NCI-H2196 (cell line): ENCODE measurements around the gene HRCT1.
"Not testable (repeated sequence)": the region's sequence is repeated elsewhere in the genome, so short reads cannot be mapped to it uniquely, and the experiment has no call there.

Experiments used
- DNase-seq: peaks from one replicate; lab custom pipeline; 2025; ENCODE audit not compliant: unreplicated experiment; lab: John Stamatoyannopoulos, UW

The HRCT1 gene

DNA sequence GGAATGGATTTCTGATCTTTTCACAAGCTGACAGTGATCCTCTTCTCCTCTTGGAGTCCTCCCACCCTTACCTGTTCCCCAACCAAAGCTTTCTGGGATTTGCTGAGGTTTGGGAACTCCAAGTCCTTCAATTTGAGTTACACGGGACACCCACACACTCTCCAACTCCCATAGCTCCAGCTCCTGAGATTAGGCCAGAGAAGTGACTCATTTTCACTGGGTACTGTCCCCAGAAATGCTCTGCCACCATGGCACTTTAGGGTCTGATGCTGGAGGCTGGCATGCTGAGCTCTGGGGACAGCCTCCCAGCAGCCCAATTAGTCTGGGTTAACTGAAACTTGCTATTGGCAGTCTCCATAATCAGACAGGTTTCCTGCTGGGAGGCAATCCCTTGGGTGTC is 14.0 kb upstream of the HRCT1 start:
- no peak for DNase-seq

GRCh38 chr9:35896570-35896969 is 9.4 kb upstream of the HRCT1 start:
- no peak for DNase-seq

DNA sequence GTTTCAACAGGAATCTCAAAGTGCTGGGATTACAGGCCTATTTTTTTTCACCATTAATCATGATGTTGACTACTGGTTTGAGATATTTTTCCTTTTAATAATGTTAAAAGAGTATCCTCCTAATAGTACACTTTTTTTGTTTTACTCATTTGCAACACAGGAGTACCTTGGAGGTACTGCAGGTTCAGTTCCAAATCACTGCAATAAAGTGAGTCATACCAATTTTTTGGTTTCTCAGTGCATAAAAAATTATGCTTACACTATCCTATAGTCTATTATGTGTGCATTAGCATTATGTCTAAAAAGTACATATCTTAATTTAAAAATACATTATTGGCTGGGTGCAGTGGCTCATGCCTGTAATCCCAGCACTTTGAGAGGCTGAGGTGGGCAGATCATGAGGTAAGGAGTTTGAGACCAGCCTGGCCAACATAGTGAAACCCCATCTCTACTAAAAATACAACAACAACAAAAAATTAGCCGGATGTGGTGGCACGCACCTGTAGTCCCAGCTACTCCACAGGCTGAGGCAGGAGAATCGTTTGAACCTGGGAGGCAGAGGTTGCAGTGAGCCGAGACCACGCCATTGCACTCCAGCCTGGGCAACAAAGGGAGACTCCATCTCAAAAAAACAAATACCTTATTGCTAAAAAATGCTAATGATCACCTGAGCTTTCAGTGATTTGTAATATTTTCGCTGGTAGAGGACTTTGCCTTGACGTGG is 8.5 kb upstream of the HRCT1 start:
- DNase-seq: not testable (repeated sequence)

- no peak for DNase-seq
These were observed 7.7 kb upstream of the HRCT1 start for GRCh38 chr9:35898337-35898736.

GRCh38 chr9:35899021-35899420 is 7.0 kb upstream of the HRCT1 start:
- no peak for DNase-seq

- peak; percentile 62 for DNase-seq
These were observed 3.0 kb upstream of the HRCT1 start for GRCh38 chr9:35903049-35903448.

GRCh38 chr9:35904338-35904737 is 1.7 kb upstream of the HRCT1 start:
- DNase-seq: no peak

GRCh38 chr9:35905051-35905781 is 786 bp upstream of the HRCT1 start:
- no peak for DNase-seq

DNA sequence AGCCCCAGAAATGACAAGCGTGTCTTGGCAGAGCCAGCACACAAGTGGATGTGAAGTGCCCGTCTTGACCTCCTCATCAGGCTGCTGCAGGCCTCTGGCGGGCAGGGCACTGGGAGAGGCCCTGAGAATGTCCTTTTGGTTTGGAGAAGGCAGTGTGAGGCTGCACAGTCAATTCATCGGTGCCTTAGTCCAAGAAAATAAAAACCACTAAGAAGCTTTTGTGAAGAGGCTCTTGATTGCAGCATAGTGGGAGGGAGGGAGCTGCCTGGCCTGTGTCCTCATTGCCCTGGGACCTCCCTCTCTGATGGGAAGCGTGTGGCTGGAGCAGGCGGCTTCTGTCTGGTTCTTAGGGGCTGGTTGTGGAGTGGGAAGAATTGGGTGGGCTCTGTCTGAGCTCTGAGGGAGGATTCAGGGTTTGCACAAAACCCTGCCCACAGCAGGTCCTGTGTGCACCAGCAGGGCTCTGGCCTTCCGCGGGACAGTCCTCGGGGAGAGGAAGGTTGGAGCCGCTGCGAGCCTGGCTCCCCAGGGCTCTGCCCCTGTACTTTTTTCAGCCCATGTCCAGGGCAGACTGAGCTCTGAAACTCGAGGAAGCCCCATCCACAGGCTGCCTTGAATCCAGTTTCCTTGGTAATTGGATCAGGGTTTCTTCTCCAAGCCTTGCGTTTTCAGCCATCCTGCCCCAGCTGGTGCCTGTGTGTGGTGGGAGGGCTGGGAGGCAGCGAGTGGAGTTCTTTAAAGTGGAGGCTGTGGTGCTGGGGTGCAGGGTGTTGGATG is 1.1 kb downstream of the HRCT1 start:
- peak; percentile 19 for DNase-seq

DNA sequence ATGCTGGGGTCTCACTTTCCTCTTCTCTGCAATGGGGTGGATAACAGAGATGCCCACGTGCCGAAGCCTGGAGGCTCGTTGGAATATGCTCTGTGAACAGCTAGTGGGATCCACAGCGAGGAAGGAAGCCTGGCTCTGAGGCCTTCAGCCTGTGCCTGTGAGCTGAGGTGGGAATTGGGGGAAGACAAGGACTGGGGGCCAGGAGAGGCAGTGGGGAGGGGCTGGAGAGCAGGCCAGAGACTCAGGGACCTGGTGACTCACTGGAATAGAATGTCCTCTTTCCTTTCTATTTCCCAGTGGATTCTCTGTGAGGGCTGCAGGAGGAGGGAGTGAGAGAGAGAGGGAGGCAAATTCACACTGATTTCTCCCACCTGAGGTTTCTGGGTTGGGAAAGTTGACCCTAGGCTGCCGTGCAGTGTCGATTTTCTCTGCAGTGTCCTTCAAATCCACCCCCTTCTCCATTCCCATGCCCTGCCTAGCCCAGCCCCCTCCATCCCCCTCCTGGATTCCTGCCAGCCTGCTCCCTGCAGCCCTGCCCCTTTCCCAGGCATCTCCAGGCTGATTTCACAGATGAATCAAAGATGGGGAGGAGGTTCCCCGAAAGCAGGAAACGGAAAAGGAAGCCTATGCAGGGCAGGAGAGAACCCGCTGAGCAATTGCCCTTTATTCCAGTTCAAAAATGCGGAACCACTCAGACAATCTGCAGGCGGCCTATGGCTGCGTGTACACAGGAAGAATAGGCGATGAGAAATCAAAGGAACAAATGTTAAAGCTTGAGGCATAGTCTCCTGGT is 1.9 kb downstream of the HRCT1 start:
- peak; percentile 32 for DNase-seq

- DNase-seq: no peak
These were observed 2.6 kb downstream of the HRCT1 start for GRCh38 chr9:35908504-35909125.

GRCh38 chr9:35909274-35909673 is 3.3 kb downstream of the HRCT1 start, which contains the start of gene SPAAR:
TSS of gene SPAAR (plus strand) at chr9:35909490. CDS start at chr9:35910464, 974 bp downstream.
- no peak for DNase-seq

GRCh38 chr9:35909687-35910612 is 3.9 kb downstream of the HRCT1 start:
- no peak for DNase-seq

DNA sequence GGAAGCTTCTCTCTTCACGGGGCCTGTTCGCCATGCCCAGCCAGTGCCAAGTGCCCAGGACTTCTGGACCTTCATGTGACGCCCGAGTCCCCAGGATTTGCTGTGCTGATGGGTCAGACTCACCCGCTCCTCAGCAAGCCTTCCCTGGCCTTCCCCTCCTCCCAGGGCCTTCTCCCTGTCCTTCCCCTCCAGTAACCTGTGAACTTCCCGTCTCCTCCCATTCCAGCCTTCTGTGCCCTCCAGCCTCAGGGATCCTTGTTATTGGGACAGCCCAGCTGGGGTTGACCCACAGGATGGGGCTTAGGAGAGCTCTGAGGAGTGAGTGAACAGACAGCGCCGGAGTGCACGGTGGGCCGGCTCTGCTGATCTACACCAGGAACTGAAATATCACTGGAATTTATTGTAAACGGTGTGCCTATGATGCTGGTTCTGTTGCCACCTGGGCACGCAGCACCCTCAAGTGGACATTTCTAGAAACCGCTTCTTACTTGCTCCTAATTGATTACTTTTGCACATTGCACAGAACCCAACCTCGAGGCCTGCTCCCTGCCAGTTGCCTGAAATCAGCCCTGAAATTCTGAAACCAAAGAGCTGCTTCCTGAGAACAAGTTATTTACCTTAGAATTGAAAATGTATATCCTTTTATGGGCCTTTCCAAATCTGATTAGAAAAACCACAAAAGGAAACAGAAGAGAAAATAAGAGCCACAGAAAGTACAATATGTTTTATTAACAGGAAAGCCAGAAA is 4.8 kb downstream of the HRCT1 start:
- peak; percentile 65 for DNase-seq

DNA sequence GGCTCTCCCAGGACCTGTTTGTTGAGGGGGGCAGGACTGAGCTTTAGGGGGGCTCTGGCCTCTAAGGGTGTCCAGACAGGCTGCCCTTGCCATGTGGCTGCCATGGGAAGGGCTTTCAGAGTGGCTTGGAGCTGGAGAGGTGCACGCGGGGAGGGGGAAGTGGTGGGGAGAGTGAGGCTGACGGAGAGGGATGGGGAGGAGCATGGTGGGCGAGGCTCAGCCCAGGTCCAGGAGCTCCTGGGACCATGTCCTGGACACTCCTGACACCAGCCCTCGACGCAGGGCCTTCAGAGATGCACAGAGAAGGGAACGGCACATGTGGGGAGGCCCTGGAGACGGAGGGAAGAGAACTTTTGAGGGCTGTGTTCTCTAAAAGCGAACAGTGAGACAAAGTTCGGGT is 5.7 kb downstream of the HRCT1 start:
- no peak for DNase-seq

DNA sequence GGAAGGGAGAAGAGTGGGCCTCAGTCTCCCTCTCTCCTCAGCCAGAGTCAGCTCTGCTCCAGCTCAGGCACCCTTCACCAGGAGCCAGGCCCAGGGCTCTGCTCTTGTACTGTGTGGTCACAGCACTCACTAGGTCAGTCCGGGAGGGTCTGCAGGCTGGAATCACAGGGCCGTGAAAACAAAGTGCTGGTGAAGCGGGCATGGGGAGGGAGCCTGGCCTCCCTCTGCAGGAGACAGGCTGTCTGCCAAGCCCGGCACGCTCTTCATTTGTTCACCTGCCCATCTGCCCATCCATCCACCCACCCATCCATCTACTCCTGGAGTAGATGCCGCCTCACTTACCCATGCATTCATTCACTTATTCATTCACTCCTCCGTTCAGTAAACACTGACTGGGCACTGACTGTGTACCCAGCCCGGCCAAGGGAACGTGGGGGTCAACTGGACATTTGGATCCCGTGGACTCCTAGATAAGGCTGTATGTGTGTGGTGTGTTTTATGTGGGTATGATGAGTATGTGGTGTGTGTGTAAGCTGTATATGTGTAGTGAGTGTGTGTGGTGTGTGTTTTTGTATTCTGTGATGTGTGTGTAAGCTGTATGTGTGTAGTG is 6.9 kb downstream of the HRCT1 start:
- DNase-seq: no peak

- DNase-seq: not testable (repeated sequence)
These were observed 7.4 kb downstream of the HRCT1 start for GRCh38 chr9:35913429-35913828.

DNA sequence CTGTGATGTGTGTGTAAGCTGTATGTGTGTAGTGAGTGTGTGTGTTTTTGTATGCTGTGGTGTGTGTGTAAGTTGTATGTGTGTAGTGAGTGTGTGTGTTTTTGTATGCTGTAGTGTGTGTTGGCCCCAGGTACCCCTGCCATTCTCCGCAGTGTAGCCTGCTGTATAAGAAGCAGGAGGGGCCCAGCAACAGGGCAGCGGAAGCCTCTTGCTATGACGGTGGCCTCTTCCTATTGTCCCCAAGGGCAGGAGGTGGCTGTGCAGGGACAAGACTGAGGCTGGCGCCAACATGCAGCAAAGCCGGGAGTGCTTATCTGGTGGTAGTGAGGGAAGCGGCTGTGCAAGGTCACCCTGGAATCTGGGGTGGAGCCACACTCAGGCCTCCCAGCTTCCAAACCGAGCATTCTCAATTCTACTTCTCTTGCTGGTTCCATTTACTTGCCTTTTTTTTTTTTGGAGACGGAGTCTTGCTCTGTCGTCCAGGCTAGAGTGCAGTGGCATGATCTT is 8.4 kb downstream of the HRCT1 start:
- DNase-seq: no peak
